Type B pancreatic cell (in vitro differentiated cells): ENCODE measurements around the gene AURKAIP1. TPM values are rescaled to one million over a fixed set of nuclear protein-coding genes. Genes with fewer than 3 reads are reported as not detected.
"Not testable (repeated sequence)": the region's sequence is repeated elsewhere in the genome, so short reads cannot be mapped to it uniquely, and the experiment has no call there.

ENCODE experiments used
- DNase-seq: peaks from one replicate; pipeline ENCODE4 v3.0.0; 2021; ENCODE audit warnings: mixed read lengths; ENCODE audit not compliant: unreplicated experiment; ENCODE audit errors: extremely low spot score
- H3K27ac Mint-ChIP-seq: 2 replicates; pipeline ENCODE4 v1.8.0; 2021; ENCODE audit warnings: mild to moderate bottlenecking, mixed read lengths
- H3K27me3 Mint-ChIP-seq: 2 replicates; pipeline ENCODE4 v1.8.0; 2021; ENCODE audit warnings: mixed read lengths
- H3K36me3 Mint-ChIP-seq: 2 replicates; pipeline ENCODE4 v1.8.0; 2021; ENCODE audit warnings: mixed read lengths
- H3K4me1 Mint-ChIP-seq: one replicate; pipeline ENCODE4 v1.8.0; 2021; ENCODE audit warnings: mixed read lengths; ENCODE audit not compliant: unreplicated experiment
- H3K4me3 Mint-ChIP-seq: 2 replicates; pipeline ENCODE4 v1.8.0; 2021; ENCODE audit warnings: mild to moderate bottlenecking, mixed read lengths
- H3K9me3 Mint-ChIP-seq: 2 replicates; pipeline ENCODE4 v1.8.0; 2021; ENCODE audit warnings: mixed read lengths
- CTCF ChIP-seq: fragments of 200-600 bp; sonication (generic); conservative IDR thresholded peaks from 2 replicates; pipeline ENCODE4 v1.5.0; 2021; ENCODE audit warnings: antibody characterized with exemption, mild to moderate bottlenecking
- total RNA-seq: library from RNA; stranded (reverse); gene quantifications from 2 replicates; pipeline ENCODE4 v1.2.1, GENCODE V29; 2021; ENCODE audit warnings: low replicate concordance

Gene AURKAIP1
- total RNA-seq, 1 donor from 2014 or later: 122 TPM

GRCh38 chr1:1415751-1416150, 40.7 kb upstream of the AURKAIP1 start:
- Mint-ChIP-seq H3K9me3 (no peaks in the 10 kb centered on the region), H3K4me3 (no peak overlapping the region), H3K27ac (no peak overlapping the region), H3K27me3 (no peaks in the 10 kb centered on the region), H3K36me3 (no peaks in the 10 kb centered on the region), H3K4me1 (peaks cover 14% of the 10 kb centered on the region)
- no peak for DNase-seq
- TF ChIP-seq CTCF: no peak

- not testable (repeated sequence) for DNase-seq, H3K27me3 Mint-ChIP-seq, H3K4me3 Mint-ChIP-seq, H3K27ac Mint-ChIP-seq, H3K4me1 Mint-ChIP-seq, H3K9me3 Mint-ChIP-seq, H3K36me3 Mint-ChIP-seq
These were observed 37.4 kb upstream of the AURKAIP1 start for GRCh38 chr1:1412311-1412902.

- Mint-ChIP-seq H3K4me1 (peaks cover 6% of the 10 kb centered on the region), H3K27ac (no peak overlapping the region), H3K4me3 (peak overlapping the region; percentile 31), H3K36me3 (no peaks in the 10 kb centered on the region), H3K27me3 (no peaks in the 10 kb centered on the region), H3K9me3 (no peaks in the 10 kb centered on the region)
- no peak for TF ChIP-seq CTCF
- no peak for DNase-seq
These were observed 36.6 kb upstream of the AURKAIP1 start for GRCh38 chr1:1411626-1412025.

- not testable (repeated sequence) for H3K4me1 Mint-ChIP-seq, H3K9me3 Mint-ChIP-seq, H3K36me3 Mint-ChIP-seq, DNase-seq, H3K27me3 Mint-ChIP-seq
- H3K27ac Mint-ChIP-seq: peak overlapping the region; percentile 70
- H3K4me3 Mint-ChIP-seq: peak overlapping the region; percentile 81
These were observed 35.2 kb upstream of the AURKAIP1 start for GRCh38 chr1:1410238-1410637.

GRCh38 chr1:1407636-1408318, 32.8 kb upstream of the AURKAIP1 start:
- H3K27ac Mint-ChIP-seq: peak overlapping the region; percentile 78

GRCh38 chr1:1406821-1407635, 32.0 kb upstream of the AURKAIP1 start, which contains the start of gene MRPL20:
Gene MRPL20, minus strand, starts transcription at chr1:1407293. Its CDS starts 76 bp downstream, at chr1:1407217.
- no peaks in the 10 kb centered on the region for H3K27me3 Mint-ChIP-seq
- H3K4me3 Mint-ChIP-seq: peak within 1 kb of the TSS; percentile 95
- peaks cover 10% of the 10 kb centered on the region for H3K36me3 Mint-ChIP-seq
- peak within 1 kb of the TSS; percentile 84 for H3K27ac Mint-ChIP-seq
- H3K4me1 Mint-ChIP-seq: peaks cover 14% of the 10 kb centered on the region
- peak; percentile 94 for DNase-seq
- H3K9me3 Mint-ChIP-seq: no peaks in the 10 kb centered on the region
- TF ChIP-seq CTCF: no peak

More at GRCh38 chr1:1407636-1408318, 32.8 kb upstream of the AURKAIP1 start:
- Mint-ChIP-seq H3K36me3 (peaks cover 7% of the 10 kb centered on the region), H3K9me3 (no peaks in the 10 kb centered on the region), H3K4me1 (peaks cover 12% of the 10 kb centered on the region), H3K27me3 (no peaks in the 10 kb centered on the region), H3K4me3 (peak overlapping the region; percentile 90)
- no peak for DNase-seq
- peak; percentile 37 for TF ChIP-seq CTCF
